Hepatocyte (in vitro differentiated cells): ENCODE measurements around the gene SHF. TPM values are rescaled to one million over a fixed set of nuclear protein-coding genes. Genes with fewer than 3 reads are reported as not detected.

Experiments
- DNase-seq: peaks from one replicate; pipeline ENCODE4 v3.0.0-alpha.2; 2016; ENCODE audit warnings: low spot score
- H2AFZ ChIP-seq: fragments of 200-600 bp; sonication (generic); 2 replicates; pipeline ENCODE4 v1.6.0; 2016; ENCODE audit warnings: antibody characterized with exemption, mild to moderate bottlenecking
- H3K27ac ChIP-seq: fragments of 200-600 bp; sonication (generic); 2 replicates; pipeline ENCODE4 v1.5.1; 2016; ENCODE audit warnings: mild to moderate bottlenecking
- H3K27me3 ChIP-seq: fragments of 200-600 bp; sonication (generic); 2 replicates; pipeline ENCODE4 v1.6.1; 2016
- H3K36me3 ChIP-seq: fragments of 200-600 bp; sonication (generic); replicated peaks from 2 replicates; pipeline ENCODE4 v1.5.1; 2016; ENCODE audit warnings: low read depth; ENCODE audit not compliant: insufficient read depth
- H3K4me1 ChIP-seq: fragments of 200-600 bp; sonication (generic); 2 replicates; pipeline ENCODE4 v1.5.1; 2016; ENCODE audit warnings: mild to moderate bottlenecking, moderate library complexity; ENCODE audit not compliant: insufficient read depth
- H3K4me2 ChIP-seq: fragments of 200-600 bp; sonication (generic); 2 replicates; pipeline ENCODE4 v1.6.0; 2016
- H3K4me3 ChIP-seq: fragments of 200-600 bp; sonication (generic); 2 replicates; pipeline ENCODE4 v1.5.1; 2016; ENCODE audit warnings: mild to moderate bottlenecking
- H3K79me2 ChIP-seq: fragments of 200-600 bp; sonication (generic); 2 replicates; pipeline ENCODE4 v1.6.0; 2017; ENCODE audit warnings: mild to moderate bottlenecking
- H3K9me2 ChIP-seq: fragments of 200-600 bp; sonication (generic); replicated peaks from 2 replicates; pipeline ENCODE4 v1.6.0; 2017; ENCODE audit warnings: mild to moderate bottlenecking; ENCODE audit not compliant: insufficient read depth
- H3K9me3 ChIP-seq: fragments of 200-600 bp; sonication (generic); 2 replicates; pipeline ENCODE4 v1.5.1; 2016; ENCODE audit warnings: low read depth, mild to moderate bottlenecking
- H4K20me1 ChIP-seq: fragments of 200-600 bp; sonication (generic); 2 replicates; pipeline ENCODE4 v1.6.0; 2016; ENCODE audit warnings: mild to moderate bottlenecking; ENCODE audit not compliant: insufficient read depth, poor library complexity, severe bottlenecking
- EZH2 ChIP-seq: fragments of 200-600 bp; sonication (generic); IDR thresholded peaks from 2 replicates; pipeline ENCODE4 v1.6.1; 2016; ENCODE audit warnings: antibody characterized with exemption, mild to moderate bottlenecking, borderline replicate concordance
- EZH2phosphoT487 ChIP-seq: fragments of 200-600 bp; sonication (generic); IDR thresholded peaks from one replicate; pipeline ENCODE4 v1.6.1; 2018; ENCODE audit warnings: antibody characterized with exemption, mild to moderate bottlenecking, low read depth, moderate library complexity; ENCODE audit not compliant: unreplicated experiment, severe bottlenecking
- WGBS: methylation state at CpG from one replicate; pipeline ENCODE4 v1.1.6; 2016; ENCODE audit warnings: low lambda C conversion rate; ENCODE audit errors: missing lambda C conversion rate; 5-methylcytosine and 5-hydroxymethylcytosine counted together
- polyA plus RNA-seq: library from polyadenylated mRNA; unstranded; fragments of >200 nt; fragmentation: Nextera tagmentation; extraction: Ambion mirVana; gene quantifications from 2 replicates; pipeline ENCODE4 v1.2.1, GENCODE V29; 2016
- total RNA-seq: library from RNA; depleted of rRNA; stranded (reverse); fragments of >200 nt; gene quantifications from 2 replicates; pipeline ENCODE4 v1.2.3, GENCODE V29; 2014
- TF ChIP-seq, protein P1 (sequence below): fragments of 200-600 bp; sonication (generic); IDR thresholded peaks from 2 replicates; pipeline ENCODE4 v1.5.1; 2016; ENCODE audit warnings: antibody characterized with exemption, mild to moderate bottlenecking; ENCODE audit not compliant: poor library complexity

SHF gene
- total and polyA plus RNA-seq, 2 experiments from 2014 or later: 13.3 to 15.0 TPM

DNA sequence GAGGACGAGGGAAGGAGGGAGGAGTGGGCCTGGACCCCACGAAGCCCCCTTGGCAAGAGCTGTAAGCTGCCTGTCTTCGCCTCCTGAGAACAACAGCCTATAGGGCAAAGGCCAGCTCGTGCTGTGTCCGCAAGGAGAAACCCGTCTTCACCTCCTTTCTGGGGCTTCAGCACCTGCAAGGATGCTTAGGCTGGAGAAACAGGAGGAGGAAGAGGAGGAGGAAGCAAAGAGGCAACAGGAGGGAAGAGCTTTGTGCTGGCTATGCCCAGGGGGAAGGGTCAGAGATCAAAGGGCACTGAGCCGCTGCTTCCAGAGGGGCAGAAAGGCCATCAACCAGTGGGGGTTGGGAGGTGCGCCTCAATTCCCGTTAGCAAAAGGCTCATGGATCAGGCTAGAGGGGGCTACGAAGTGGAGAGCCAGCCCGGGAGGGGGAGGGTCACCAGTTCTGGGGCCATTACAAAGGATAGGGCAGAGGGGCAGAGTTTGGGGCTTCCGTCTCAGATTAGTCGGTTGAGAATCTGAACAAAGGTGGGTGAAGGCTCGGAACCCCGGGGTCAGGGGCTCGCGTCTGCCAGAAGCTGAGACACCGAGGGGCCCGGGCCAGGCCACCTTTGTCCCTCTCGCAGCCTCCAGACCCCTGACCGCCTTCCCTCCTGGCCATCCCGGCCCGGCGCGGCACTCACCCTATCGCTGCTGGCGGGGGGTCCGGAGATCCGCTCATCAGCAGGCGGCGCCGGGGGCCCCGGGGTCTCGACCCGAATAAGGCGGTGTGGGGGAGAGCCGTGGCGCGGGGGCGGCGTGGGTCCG lies 792 bp downstream of the SHF start:
- 6% methylated on average over 19 of the region's 42 CpGs for WGBS
- H3K9me3 ChIP-seq: no peaks in the 10 kb centered on the region
- no peaks in the 10 kb centered on the region for H3K9me2 ChIP-seq
- peak overlapping the region; percentile 60 for H2AFZ ChIP-seq
- peak overlapping the region; percentile 94 for H3K4me2 ChIP-seq
- H3K4me3 ChIP-seq: peak overlapping the region; percentile 68
- peaks cover 20% of the 10 kb centered on the region for H3K4me1 ChIP-seq
- no peak for DNase-seq
- no peaks in the 10 kb centered on the region for H3K36me3 ChIP-seq
- TF ChIP-seq EZH2phosphoT487 (no peak), EZH2 (no peak)
- TF ChIP-seq, protein P1, sequence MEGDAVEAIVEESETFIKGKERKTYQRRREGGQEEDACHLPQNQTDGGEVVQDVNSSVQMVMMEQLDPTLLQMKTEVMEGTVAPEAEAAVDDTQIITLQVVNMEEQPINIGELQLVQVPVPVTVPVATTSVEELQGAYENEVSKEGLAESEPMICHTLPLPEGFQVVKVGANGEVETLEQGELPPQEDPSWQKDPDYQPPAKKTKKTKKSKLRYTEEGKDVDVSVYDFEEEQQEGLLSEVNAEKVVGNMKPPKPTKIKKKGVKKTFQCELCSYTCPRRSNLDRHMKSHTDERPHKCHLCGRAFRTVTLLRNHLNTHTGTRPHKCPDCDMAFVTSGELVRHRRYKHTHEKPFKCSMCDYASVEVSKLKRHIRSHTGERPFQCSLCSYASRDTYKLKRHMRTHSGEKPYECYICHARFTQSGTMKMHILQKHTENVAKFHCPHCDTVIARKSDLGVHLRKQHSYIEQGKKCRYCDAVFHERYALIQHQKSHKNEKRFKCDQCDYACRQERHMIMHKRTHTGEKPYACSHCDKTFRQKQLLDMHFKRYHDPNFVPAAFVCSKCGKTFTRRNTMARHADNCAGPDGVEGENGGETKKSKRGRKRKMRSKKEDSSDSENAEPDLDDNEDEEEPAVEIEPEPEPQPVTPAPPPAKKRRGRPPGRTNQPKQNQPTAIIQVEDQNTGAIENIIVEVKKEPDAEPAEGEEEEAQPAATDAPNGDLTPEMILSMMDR: no peak
- no peaks in the 10 kb centered on the region for H4K20me1 ChIP-seq
- peak overlapping the region; percentile 53 for H3K27ac ChIP-seq
- H3K79me2 ChIP-seq: peaks cover 45% of the 10 kb centered on the region
- H3K27me3 ChIP-seq: no peaks in the 10 kb centered on the region

DNA sequence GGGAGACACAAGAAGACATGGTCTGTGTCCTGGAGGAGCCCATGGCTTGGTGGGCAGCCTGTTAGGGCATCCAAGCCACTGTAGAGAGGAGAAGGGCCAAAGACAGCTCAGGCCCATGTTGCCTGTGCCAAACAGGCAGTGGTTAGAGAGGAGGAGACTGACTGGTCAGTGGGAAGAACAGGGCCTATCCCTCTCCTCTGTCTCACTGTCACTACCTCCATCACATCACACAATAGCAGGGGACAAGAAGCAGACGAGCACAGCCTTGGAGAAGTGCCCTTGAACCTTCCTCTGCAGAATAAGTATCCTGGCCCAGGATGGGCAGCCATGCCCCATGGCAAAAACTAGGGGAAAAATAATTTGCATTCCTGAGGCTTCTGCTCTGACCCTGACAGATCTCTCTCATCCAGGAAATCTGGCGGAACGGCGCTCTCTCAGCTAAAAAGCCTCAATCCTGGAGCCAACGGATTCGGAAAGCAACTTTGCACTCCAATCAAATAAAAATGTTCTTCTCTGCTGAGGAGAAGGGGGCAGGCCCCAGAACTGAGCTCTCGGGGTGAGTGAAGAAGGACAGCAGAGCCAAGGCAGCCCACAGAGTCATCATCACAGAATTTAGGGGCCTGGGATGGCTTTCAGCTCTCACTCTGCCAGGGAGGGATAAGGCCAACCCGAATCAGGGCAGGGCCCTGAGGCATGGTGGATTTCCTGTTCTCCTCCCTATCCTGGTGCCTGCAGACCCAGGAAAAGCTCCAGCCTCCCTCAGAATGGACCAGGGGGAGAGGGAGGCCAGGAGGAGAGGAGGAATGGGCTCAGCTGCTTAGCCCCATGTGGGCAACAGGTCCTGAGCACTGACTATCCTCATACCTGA lies 1.6 kb downstream of the SHF start:
- Histone ChIP-seq H4K20me1 (no peaks in the 10 kb centered on the region), H3K36me3 (no peaks in the 10 kb centered on the region), H3K9me3 (no peaks in the 10 kb centered on the region), H3K4me2 (peak overlapping the region; percentile 94), H3K27ac (peak overlapping the region; percentile 12), H3K4me1 (peaks cover 20% of the 10 kb centered on the region), H2AFZ (peak overlapping the region; percentile 27), H3K4me3 (no peak overlapping the region), H3K27me3 (no peaks in the 10 kb centered on the region), H3K79me2 (peaks cover 52% of the 10 kb centered on the region), H3K9me2 (no peaks in the 10 kb centered on the region)
- no peak for DNase-seq
- no peak for TF ChIP-seq EZH2phosphoT487
- TF ChIP-seq, protein P1: no peak
- TF ChIP-seq EZH2: no peak
- 45% methylated on average over 8 of the region's 8 CpGs for WGBS

DNA sequence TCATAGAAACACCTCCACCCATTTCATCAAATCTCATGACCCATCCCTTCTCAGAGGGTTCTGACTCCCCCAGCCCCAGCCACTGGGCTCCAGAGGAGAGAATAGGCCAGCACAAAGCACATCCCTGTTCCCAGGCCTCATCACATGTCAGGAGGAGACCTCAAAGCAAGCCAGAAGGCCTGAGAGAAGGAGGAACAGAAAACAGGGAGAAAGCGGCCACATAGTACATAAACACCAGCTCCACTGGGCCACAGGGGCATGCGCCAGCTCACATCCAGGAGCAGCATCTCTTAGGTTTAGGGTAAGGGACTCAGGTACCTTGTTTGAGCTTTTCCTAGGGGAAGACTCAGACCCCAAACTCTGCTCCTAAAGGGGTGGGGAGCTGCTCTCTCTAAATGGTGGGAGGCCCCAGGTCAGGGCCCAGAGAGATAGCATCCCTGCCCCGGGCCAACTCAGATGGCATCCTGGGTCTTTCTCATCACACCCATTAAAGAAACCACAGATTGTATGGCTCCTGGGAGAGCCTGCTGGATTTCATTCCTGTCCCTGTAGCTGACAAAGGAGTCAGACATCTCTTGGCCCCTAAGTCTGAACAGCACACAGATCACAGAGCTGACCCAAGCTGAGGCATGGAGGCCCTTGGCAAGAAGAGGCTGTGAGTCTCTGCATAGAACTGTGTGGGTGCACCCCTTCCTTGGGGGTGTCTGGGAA lies 2.5 kb downstream of the SHF start:
- Histone ChIP-seq H3K4me2 (peak overlapping the region; percentile 94), H3K9me3 (no peaks in the 10 kb centered on the region), H3K9me2 (no peaks in the 10 kb centered on the region), H3K27me3 (no peaks in the 10 kb centered on the region), H3K36me3 (no peaks in the 10 kb centered on the region), H3K79me2 (peaks cover 52% of the 10 kb centered on the region), H3K4me1 (peaks cover 20% of the 10 kb centered on the region), H3K4me3 (no peak overlapping the region), H2AFZ (no peak overlapping the region), H3K27ac (no peak overlapping the region), H4K20me1 (no peaks in the 10 kb centered on the region)
- TF ChIP-seq, protein P1: no peak
- TF ChIP-seq EZH2phosphoT487 (no peak), EZH2 (no peak)
- no peak for DNase-seq
- 92% methylated on average over 3 of the region's 3 CpGs for WGBS
